NCI-H2081 treated with DMSO at 0.1 percent for 48 hours (cell line): ENCODE results near the gene DNTT.

Experiments
- DNase-seq: peaks from one replicate; lab custom pipeline; 2025; lab: John Stamatoyannopoulos, UW

DNTT gene

DNA sequence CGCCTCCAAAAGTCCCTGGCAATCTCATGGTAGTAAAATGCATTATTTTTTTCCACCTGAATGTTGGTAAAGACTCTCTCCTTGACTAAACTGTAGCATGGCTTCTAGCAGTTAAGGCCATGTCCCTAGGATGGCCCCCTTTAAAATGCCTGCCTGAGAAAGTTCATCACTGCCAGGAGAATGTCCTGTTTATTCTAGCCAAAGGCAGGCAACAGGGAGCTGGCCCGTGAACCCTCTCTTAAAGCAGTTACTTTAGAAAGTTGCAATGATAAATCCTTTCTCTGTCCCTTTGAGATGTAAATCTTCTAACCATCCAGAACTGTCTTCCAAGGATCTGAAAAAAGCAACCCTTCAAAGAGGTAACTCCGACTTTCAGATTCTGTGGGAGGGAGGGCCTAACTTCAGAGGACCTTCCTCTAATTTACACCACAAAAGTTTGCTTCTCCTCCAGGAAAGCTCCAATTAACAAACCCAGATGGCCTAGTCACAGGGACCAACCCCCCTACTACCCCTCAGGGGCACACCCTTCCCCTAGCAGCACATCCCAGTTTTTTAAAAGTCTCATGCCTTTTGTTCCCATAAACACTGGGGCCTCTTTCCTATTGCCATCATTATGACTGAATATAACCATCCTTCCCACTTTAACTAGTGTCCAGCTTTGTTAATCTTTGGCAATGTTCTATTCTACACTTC is 5.5 kb downstream of the DNTT start:
- DNase-seq: no peak

DNA sequence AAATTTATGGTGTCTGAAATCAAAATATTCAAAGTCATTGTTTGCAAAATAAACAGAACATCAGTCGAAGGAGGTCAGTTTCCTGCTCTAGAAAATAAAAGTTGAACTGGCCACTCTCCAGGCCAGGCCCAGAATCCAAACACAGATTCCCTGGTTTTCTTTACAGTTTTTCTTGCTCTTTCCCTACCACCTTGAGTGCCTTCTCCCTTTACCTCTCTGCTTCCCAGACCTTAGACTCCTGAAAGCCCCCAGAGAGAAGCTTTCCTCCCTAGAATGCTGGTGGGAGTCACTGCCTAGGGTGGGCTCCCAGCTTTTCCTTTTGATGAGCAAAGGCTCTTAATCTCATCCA is 6.1 kb downstream of the DNTT start:
- DNase-seq: no peak

DNA sequence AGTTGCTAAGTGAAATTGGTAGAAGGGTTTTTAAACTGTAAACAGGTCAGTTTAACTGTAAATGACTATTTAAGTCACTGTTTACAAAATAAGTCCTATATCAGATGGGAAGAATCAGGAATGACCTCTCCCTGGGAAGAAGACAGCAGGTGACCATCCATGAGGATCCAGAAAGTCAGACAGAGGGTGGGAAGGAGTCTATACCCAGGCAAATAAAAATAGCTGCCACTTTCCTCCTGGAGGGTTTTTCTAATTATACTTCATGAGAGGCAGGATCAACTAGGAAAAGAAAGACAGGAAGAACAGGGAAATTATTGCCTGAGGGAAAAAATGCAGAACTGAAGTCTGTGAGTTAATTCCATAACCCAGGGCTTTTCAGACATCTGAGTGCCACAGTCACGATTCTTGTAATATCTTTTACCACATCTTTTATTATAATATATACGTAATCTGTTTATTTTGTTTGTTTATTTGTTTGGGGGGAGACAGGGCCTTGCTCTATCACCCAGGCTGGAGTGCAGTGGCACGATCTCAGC is 7.0 kb downstream of the DNTT start:
- DNase-seq: no peak

DNA sequence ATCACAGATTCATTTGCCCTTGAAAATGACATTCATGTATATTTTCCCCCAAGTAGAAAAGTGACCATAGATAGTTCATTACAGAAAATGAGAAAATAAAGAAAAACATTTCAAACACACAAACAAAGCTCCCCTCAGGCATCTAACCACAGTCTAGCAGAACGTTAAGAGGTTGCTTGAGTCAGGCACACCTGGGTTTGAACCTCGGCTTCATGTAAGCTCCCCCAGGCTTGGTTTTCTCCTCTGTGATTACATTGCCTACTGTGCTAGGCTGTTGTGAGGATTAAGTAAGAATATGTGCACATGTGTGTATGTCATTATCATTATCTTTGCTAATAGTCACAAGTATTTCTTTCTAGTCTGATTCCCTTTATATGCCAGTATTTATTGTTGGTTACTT is 9.1 kb downstream of the DNTT start:
- DNase-seq: no peak

DNA sequence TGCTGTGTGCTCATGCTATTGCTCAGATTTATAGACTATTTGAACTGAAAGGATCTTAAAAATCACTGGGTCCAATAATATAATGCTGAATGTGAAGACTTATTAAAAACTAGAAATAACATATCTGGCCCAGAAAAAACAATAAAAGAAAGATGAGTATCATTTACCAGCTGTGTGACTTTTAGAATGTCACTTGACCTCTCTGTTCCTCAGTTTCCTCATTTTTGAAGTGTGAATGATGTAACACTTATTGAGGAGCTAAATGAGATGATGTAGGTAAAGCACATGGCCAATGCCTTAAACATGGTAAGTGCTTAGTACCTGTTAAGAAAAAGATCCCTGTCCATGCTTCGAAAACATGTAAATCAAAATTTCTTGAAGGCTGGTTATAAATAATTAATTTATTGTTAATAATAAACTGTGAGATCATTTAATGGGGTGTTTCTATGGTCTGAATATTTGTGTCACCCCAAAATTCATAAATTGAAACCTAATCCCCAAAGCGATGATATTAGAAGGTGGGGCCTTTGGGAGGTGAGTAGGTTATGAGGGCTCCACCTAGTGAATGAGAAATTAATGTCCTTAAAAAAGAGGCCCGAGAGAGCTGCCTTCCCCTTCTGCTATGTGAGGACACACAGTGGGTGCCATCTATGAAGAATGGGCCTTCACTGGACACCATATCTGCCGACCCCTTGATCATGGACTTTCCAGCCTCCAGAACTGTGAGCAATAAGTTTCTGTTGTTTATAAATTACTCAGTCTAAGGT is 13.0 kb downstream of the DNTT start:
- no peak for DNase-seq

DNA sequence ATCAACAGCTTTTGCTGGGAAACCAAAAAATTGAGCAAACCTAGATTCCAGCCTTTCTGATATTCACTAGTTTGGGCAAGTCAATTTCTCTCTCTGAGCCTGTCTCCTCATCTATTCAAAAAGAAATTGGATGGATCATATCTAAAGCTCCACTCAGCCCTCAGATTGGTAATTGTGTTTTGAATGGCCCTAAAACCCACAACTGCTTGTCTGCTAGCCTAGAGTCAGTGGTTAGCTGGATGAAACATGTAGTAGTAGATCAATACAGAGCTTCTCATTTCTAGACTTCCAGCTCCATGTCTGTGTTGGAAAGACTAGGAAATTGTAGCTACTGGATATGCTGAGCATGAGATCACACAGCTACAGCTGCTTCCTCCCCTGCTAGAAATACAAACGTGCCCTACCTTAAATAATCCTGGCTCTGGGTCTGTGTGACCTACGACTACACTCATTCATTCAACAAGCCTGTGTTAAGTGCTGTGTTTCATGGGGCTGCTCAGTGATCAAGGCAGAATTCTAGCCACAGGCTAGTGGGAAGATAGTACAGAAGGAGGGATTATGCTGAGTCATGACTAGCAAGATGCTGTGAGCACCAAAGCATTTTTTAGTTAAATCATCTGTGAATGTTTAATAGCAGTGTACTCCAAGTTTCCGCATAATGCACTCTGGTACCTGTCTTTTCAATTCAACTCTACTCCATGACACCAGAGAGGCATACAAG is 15.7 kb downstream of the DNTT start:
- DNase-seq: no peak

DNA sequence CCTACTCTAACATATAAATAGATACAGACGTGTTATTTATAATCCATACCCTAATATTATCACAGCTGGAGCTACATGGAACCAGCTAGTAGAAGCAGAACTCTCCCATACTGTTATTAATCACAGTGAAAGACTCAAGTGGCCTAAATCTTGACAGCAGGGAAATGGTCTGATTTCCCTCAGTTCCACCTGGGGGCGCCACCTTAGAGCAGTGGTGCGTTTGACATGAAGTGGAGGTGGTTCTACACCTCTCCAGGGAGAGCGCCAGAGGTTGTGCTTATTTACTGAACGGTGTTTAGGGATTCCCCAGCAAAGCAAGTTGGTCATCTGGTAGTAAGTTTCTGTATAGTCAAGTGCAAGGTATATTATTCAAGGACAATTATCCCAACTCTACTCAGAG is 17.6 kb downstream of the DNTT start:
- DNase-seq: no peak

DNA sequence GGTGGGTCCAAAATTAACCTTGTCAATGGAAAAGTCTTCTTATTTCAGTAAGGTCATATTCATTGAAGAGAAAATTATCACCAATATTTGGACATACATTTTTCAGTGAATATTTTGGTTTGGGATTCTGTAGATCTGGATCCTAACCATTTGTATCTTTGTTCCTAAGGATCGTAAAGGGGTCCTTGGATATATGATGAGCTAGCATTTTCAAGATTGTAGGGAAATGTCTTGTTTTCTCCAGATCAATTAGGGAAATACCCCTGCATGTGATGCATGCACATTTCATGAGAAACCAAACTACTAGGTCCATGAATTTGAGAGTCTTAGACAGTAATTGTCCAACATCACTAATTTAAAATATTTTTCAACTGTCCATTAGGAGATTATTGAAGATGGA is 18.0 kb downstream of the DNTT start:
- DNase-seq: no peak

DNA sequence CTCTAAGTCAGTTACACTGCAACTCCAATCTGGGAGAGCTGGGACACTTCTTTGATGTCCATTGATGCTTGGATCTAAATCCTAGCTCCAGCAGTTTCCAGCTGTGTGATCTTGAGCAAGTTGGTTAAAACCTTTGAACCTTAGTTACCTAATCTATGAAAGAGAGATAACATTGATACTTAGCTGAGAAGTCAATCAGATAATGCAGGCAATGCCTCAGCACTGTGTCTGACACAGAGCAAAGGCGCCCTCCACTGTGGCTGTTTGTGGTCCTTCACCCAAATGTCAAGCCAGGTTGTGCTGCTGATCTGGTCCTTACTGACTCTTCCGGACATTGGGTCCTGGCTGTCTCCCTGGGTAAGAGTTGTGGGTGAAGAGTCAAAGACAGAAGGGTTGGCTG is 20.2 kb downstream of the DNTT start:
- no peak for DNase-seq

DNA sequence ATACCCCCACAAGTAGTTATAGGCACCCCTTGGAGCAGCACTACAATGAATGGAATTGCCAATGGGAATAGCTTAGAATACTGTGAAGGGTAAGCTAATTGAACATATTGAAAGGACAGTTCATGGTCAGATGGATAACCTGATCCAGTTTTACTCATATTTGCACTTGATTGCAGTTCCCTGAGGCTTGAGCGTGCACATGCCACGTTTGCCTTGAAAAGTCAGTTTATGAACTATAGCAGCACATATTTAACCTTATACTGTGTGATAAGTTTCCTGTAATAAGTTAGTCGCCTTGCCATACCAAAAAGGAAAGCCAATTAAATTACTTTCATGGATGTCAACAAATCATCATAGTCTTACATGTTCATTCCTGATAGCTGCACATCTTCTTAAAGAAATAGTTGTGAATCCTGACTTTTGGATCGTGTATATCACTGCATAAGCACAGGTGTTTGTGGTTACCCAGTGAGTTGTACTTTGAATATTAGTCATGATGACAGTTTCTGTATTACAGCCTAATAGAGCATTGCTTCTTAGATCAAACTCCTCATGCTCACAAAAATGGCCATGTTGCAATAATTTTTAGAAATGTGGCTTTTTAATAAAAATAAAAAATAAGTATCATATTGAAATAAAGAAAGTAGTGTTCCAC is 21.6 kb downstream of the DNTT start:
- no peak for DNase-seq

DNA sequence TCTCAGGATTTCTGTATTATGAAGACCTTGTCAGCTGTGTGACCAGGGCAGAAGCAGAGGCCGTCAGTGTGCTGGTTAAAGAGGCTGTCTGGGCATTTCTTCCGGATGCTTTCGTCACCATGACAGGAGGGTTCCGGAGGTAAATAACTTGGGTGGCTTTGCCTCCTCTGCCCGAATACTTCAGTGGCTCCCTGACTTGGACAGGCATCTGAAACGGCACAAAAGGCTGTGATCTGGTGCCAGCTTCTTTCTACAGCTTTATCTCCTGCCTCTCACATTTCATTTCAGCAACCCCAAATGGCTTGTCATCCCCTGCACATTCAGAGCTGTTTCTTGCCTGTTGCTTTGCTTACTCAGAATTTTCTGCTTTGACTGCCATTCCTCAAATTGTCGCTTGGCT is 23.2 kb downstream of the DNTT start:
- DNase-seq: no peak

DNA sequence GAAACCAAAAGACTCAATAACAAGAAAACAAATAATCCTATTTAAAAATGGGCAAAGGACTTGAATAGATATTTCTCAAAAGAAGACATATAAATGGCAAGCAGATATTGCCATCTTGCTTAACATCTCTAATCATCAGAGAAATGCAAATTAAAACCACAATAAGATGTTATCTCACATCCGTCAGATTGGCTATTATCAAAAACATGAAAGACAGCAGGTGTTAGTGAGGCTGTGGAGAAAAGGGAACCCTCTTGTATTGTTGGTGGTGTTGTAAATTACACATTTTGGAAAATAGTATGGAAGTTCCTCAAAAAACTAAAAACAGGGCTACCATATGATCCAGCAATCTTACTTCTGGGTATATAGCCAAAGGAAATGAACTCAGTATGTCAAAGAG is 28.9 kb downstream of the DNTT start:
- DNase-seq: no peak

DNA sequence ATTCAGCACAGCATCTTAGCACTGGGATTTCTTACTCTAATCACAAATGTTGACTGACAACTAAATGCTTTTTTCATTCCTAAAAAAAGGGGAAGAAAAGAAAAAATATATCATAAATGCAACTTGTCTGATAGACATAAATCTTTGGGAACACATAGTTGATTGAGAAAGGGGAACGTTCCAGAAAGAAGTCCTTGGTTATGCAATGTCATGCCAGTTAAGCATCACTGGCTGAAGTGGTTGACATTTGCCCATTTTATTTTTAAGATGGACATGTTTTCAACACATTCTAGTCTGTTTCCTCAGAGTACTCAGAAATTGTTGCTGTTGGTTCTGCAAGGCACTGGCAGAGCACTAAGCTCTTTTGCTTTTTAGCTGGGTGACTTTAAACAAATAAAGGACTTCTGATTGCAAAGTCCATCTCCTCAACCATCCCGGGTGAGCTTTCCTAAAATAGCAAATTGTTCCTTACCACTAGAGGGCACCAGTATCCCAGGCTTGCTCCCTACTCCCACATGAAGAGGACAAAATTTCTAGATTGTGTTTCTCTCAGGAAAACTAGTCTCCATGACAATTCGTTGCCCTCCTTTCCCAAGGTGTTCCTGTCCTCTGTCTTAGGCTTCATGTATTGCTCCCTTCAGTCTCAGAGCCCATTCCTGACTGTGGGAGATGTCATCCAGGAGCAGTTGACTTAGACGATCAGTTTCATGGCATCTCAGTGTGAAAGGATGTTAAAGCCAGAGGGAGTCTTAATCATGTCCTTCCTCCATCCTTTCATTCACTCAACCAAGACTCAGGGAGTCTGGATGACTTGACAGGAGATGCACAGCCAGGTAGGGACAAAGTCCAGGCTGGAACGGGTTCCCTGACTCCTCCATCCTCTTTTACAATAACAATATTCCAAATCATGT is 30.6 kb downstream of the DNTT start:
- no peak for DNase-seq

DNA sequence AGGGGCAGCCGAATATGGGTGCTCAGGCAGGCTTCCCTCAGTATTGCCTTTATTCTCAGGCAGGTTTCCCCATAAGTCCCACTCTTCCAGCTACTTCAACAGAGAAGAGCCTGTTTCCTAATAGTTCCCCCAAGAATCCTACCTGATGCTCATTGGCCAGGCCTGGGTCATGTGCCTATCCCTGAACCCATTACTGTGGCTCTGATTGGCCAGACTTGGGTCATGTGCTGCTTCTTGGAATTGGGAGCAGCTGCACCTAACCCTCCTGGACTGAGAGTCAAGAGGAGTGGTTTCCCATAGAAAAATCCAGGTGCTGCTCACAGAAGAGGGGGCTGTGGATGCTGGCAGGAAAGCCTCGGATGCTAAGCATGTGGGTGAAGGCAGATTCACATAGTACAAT is 32.9 kb downstream of the DNTT start:
- DNase-seq: no peak

DNA sequence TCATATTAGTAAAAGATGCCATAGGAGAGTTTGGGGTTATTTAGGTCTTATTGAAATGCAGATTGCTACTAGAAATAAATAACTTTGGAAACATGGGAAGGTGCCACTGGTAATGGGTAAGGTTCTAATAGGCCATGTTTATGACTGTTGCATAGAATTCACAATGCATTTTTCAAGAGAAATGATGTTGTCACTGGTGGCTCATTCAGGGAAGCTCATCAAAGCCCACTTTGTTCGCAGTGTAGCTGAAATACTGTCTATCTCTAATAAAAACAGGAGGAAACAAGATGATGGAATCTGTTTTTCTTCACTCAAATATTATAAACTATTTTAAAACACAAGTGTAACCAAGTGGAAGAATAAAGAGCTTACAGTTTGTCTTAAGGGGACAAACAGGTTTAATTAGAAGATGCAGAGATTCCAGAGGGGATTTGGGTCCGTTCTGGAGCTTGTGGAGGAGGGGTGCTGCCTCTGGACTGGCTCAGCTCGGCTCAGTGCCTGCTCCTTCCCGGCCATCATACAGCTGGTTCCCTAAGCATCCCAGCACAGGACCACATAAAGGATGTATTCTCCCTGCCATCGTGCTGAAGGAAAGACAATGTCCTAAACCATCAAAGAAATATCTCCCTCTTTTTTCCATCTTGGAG is 34.2 kb downstream of the DNTT start:
- DNase-seq: no peak

DNA sequence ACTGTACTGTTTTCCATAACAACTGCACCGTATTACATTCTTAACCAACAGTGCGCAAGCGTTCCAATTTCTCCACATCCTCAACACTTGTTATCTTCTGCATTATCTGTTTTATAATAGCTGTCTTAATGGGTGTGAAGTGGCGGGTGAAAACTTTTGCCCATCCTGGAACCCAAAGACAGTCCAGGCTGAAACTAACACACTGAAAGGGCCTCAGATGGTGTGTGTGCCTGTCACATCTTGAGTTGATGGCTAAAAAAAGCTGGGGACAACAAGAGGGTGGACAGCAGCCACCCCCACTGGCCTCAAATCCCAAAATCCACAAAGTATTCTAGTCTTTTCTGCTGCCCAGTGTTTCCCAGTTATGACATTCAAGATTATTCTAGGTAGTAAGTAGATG is 35.1 kb downstream of the DNTT start:
- no peak for DNase-seq

DNA sequence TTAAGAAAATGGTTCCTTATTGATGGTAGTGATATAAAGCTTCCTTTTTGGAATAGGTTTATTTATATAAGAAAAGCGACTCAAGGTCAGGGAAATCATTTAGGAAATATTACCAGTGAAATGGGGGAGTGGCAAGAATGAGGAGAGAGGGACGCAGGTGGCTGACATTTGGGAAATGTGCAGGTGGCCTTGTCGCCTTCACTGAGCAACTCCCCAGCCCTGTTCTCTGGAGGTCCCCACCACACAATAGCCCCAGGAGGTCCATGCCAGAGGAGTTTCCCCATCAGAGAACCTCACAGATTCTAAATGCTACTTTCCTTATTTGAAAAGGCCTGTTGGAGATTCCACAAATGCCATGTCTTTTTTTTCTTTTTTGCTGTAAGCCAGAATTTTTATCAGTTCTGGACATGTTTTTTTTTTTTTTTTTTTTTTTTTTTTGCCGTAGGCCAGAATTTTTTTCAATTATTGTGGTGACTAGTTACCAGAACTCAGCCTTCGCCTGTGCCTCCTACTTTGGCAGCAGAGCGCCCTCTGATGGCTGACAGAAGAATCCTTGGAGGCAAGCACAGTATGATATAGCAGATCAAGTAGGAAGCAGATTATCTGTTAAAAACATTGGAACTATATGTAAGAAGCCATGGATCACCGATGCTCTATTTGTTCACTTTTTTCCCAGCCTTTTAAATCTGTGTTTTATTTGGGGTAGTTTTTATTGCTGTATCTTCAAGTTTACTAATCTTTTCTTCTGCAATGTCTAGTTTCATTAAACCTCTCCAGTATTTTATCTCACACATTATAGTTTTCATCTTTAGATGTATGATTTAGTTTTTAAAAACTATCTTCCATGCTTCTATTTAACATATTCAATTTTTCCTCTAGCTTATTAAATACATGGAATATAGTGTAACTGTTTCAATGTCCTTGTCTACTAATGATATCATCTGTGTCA is 36.0 kb downstream of the DNTT start:
- peak; percentile 32 for DNase-seq

DNA sequence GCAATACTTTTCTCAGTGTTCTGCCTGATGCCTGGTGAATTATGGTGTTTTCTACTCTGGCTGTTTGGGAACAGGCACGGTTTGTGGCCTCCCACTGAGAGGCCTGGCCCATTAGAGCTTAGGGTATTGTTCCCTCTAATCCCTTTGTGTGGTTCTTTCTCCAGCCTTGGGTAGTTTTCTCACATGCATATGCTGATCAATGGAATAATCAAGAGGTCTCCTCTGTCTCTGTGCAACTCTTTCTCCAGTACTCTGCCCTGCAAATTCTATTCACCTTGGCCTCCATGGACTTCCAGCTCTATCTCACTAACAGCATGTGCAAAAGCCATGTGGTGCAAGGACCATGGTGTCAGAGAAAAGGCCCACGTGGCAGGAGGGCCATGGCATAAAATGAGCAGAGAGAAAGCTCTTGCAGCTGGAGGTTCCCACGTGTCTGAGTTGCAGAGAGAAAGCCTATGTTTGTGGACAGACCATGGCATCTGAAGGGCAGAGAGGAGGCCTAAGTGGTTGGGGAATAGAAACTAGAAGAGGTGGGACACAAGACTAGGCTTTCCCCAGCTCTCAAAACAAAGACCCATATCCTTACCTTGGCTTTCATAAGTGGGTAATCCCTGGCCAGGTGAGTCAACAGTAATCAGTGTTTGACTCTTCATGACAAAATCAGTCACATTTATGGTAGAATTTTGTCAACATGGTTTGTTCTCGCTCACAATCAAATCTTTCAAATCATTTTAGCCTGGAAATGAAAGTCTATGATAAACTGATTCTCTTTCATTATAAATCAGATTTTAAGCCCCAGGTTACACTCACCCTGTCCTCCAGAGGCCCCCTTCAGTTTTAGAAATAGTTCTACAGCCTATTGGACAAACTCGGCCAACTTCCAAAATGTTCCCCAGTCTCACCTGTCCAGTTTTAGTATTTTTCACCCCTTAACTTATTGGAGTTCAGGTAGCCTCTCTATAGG is 37.3 kb downstream of the DNTT start:
- DNase-seq: no peak

DNA sequence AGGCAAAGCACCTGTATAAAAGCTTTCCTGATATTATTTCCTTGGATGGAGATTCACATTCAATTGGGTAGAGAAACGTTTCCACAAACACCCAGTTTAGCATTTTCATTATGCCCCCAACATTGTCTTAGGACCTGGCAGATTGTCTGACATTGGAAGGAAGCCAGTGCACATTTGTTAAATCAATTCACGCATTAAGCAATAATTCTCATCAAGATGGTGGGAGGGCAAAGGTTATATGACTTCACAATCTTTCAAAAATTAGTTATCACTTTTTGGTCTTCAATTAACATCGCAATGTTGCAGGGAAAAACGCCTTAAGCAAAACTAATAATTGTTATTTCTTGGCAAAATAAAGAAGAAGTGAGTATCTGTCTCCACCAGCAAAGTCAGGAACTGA is 38.2 kb downstream of the DNTT start:
- no peak for DNase-seq
